HG03039 (cell line): Measurements from ENCODE around the gene ANP32B.

Experiments
- ATAC-seq: cut with Tn5 transposase; IDR thresholded peaks from one replicate; pipeline ENCODE4 v1.9.1; 2021; ENCODE audit warnings: mild to moderate bottlenecking, moderate library complexity; ENCODE audit not compliant: unreplicated experiment

ANP32B gene

DNA sequence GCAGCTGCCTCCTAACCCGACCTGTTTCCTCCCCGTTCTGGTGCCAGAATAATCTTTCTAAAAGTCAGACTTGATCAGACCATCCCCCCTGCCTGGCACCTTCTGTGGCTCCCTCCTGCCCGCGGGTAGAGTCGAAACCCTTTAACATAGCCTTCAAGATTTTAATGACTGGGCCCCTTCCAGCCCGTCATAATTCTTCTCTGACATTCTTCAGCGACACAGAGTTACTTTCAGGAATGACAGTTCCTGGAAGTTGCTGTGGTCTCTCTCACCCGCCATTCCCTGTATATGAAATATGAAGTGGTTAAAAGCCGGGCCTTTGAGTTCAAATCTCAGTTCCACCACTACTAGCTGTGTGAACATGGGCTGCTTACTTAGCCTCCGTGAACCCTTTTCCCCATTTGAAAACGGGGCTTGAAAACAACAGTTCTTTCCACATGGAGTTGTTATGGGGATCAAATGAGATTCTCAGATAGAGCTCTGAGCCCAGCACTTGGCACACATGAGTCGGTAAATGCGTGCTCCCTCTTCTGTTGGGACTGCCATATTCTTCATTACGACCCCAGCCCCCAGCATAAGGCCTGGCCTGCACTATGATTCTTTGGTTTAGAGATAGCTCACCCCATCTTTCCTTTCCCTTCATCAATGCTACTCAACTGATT, 74.1 kb downstream of the ANP32B start:
- ATAC-seq = peak; percentile 1

- ATAC-seq = no peak
Measured at GRCh38 chr9:98062161-98062560, 79.0 kb downstream of the ANP32B start.

- ATAC-seq = no peak
Measured at GRCh38 chr9:98064623-98065392, 81.7 kb downstream of the ANP32B start.
